DND-41 (cell line): ENCODE measurements around the gene RPS6KB2.

Experiments
- EZH2 ChIP-seq: IDR thresholded peaks from 3 replicates; pipeline ENCODE4 v1.6.1; 2012; ENCODE audit warnings: borderline replicate concordance, low read depth, mild to moderate bottlenecking, moderate library complexity, low read length, inconsistent platforms; ENCODE audit not compliant: severe bottlenecking
- TF ChIP-seq, protein P1 (sequence below): IDR thresholded peaks from 2 replicates; pipeline ENCODE4 v1.5.1; 2012; ENCODE audit warnings: borderline replicate concordance, low read length, moderate library complexity, mild to moderate bottlenecking; ENCODE audit not compliant: poor library complexity, severe bottlenecking; ENCODE audit errors: extremely low read depth

DNA sequence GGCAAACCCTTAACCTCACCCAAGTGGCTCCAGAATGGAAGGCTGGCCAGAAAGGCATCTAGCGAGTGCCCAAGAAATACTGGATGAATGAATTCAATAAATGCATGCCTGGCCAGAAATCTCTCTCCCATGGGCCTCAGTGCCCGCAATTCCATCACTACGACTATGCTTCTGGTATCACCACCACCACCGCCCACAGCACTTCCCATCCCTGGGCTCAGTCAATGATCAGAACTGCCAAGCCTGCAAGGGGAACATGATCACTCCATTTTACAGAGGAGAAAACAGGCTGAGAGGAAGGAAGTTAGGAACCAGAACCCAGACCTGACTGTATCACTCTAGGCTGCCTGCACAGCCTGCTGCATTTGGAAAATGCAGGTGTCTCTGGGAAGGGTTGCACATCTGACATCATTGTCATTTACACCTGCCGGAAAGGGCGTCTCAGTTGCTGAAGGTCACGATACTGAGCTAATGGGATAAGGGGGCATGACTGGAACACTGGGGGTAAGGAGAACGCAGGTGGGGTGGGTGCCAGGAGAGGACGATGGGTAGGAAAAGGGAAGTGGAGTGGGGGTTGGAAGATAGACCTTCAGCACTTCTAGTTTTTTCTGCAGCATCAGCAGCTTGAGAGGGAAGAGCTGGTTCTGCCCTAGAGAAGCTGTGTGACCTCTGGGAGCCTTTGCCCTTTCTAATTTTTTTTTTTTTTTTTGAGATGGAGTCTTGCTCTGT is 21.0 kb downstream of the RPS6KB2 start:
- TF ChIP-seq, protein P1, sequence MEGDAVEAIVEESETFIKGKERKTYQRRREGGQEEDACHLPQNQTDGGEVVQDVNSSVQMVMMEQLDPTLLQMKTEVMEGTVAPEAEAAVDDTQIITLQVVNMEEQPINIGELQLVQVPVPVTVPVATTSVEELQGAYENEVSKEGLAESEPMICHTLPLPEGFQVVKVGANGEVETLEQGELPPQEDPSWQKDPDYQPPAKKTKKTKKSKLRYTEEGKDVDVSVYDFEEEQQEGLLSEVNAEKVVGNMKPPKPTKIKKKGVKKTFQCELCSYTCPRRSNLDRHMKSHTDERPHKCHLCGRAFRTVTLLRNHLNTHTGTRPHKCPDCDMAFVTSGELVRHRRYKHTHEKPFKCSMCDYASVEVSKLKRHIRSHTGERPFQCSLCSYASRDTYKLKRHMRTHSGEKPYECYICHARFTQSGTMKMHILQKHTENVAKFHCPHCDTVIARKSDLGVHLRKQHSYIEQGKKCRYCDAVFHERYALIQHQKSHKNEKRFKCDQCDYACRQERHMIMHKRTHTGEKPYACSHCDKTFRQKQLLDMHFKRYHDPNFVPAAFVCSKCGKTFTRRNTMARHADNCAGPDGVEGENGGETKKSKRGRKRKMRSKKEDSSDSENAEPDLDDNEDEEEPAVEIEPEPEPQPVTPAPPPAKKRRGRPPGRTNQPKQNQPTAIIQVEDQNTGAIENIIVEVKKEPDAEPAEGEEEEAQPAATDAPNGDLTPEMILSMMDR: no peak
- TF ChIP-seq EZH2: no peak
